GM19238 (cell line): Measurements from ENCODE around the gene TBC1D14.

Experiments
- DNase-seq: peaks from one replicate; pipeline ENCODE4 v3.0.0; 2011; ENCODE audit warnings: low spot score; ENCODE audit not compliant: insufficient read length

TBC1D14 gene, protein sequence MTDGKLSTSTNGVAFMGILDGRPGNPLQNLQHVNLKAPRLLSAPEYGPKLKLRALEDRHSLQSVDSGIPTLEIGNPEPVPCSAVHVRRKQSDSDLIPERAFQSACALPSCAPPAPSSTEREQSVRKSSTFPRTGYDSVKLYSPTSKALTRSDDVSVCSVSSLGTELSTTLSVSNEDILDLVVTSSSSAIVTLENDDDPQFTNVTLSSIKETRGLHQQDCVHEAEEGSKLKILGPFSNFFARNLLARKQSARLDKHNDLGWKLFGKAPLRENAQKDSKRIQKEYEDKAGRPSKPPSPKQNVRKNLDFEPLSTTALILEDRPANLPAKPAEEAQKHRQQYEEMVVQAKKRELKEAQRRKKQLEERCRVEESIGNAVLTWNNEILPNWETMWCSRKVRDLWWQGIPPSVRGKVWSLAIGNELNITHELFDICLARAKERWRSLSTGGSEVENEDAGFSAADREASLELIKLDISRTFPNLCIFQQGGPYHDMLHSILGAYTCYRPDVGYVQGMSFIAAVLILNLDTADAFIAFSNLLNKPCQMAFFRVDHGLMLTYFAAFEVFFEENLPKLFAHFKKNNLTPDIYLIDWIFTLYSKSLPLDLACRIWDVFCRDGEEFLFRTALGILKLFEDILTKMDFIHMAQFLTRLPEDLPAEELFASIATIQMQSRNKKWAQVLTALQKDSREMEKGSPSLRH

DNA sequence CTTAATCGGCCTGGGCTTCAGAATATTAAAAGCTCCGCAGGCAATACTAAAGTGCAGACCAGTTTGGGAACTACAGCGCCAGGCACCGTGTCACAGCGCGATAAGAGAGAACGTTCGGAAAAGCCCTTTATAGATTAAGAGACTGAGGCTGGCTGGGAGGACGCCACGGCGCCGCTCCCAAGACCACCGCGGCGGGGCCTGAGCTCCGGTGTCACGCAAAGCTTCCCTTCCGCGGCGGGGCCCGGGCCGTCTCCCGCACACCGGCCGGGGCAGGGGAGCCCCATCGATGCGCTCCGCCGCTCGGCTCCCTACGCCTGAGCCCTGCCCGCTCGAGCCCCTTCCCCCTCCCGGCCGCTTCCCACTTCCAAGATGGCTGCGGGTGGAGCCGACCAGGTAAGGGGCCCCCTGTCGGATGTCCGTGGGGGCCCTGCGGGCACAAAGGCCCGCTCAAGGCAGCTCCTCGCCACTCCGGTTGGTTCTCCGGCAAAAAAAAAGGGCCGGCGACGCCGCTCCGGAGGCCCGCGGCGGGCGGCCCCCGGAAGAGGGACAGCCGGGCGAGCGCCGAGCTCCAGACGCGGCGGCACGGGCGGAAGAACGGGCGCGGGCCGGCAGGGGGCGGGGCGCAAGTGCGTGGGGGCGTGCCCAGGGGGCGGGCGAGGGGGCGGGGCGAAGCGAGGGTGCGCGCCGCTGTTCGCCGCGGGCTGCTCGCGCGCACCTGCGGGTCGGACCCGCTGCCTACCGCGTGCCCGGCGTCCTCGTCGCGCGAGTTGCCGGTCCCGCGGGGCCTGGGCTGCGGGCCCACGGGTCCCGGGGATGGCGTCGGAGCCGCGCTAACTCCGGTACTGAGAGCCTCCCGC is at the start of gene TBC1D14:
TSS of gene TBC1D14 (plus strand) at position 714 of the 857 bp plus-strand sequence. CDS start 13,564 bp downstream, outside the sequence.
- DNase-seq, result peak; percentile 93

DNA sequence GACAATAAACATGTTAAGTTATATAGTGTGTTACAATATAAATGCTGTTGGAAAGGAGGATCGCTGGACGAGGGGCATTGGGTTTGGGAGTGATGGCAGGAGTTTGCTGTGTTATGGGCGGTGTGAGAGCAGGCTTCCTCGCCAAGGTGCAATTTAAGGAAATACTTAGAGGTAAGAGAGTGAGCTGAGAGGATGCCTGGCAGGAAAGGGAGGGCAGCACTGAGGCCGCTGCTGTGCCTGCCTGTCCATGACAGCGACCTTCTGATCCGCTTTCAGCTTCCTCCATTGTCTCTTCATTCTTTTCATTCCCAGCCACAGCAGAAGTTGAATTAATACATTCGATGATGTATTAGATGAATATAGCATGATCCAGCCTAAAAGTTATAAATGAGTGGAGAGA is 41.2 kb upstream of the TBC1D14 start:
- DNase-seq, result no peak

DNA sequence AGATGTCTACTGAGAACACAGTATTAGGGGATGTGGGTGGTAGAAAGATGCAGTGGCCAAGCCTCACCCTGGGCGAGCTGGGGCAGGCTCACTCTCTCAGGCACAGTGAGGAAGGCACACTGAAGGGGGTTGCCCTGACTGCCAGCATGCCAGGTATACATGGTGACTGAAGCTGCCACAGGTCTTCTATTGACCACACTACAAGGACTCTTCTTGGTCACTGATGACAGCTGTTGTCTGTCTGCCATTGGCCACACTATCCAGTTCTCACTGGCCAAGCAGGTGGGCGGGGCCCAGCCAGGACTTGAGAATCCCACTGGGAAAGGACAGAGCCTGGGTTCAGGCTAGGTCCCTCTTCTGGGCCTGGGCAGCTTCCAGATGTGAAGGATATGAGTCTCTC is 39.7 kb upstream of the TBC1D14 start:
- no peak for DNase-seq

DNA sequence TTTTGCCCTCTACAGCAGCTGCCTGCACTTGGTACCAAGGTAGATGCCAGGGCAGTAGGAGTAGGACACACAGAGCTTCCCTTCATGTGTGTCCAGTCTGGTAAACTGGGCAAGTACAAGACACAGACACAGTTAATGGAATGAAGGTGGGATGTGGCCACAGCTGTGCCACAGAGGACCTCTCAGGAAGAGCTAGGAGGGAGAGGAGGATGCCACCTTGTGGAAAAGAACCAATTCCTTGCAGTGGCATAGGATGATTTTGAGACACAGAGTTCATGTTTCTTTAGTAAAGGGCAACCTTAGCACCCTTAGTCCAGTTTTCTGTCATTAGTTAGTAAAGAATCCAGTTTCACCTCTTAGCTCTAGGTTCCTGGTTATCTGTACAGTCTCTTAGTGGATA is 36.3 kb upstream of the TBC1D14 start:
- DNase-seq, result no peak

DNA sequence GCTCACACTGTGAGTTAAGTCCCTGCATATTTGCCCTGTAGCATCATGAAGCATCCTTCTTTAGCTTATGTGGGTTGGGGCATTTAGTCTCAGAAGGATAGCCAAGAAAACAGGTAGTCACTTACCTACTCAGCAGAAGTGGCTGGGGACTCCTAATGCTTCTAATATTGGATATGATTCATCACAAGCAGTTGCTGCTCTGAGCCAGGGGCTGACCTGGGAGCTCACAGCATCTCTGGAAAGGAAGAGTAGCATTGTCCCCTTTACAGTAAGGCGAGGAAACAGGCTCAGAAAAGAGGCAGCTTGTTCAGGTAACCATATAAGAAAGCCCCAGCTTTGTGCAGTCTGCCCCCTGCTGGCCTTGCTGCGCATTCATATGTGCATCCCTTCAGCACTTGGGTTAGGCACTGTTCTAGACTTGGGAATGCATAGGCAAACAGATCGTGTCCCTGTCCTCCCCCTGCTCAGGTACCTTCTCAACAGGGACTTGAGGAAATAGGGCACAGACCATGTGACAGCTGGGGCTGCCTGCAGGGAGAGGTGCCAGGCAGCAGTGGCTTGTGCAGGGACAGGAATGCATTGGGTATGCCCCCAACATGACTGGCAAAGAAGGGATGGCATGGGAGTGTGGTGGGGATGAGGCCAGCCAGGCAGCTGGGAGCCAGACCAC is 35.7 kb upstream of the TBC1D14 start:
- DNase-seq, result peak; percentile 47

DNA sequence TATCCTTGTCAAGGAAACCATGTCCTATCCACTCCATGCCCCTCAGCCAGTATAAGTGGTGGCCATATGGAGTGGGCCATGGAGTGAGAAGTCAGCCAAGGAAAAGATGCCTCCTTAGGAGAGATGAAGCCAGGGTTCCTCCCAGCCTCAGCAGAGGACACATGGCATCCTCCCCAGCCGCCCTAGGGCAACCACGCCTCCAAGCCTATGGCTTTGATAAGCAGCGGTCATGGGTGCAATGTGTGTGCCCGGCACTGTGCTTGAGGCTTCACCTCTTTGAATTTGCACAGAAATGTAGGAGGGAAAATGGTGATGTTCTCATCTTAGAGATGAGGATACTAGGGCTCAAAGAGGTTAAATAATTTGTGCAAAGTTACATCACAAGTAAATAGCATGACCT is 34.6 kb upstream of the TBC1D14 start:
- no peak for DNase-seq

DNA sequence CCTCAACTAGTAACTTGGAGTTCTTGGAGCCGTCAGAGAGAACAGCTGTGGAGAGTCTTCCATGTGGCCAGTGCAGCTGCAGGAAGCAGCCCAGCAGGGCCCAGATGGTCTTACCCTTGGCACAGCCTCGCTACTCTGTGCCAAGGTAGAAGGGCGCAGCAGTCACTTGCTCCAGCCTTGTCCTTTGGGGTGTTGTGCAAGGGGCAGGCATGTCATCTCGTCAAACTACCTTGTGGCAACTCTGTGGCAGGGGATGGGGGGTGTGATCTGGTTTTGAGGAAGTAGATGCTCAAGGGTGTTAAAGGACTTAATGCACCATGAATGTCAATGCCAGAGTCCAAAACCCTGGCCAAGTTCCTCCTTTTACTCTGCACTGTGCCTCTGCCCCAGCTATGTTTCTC is 34.2 kb upstream of the TBC1D14 start:
- DNase-seq, result no peak

DNA sequence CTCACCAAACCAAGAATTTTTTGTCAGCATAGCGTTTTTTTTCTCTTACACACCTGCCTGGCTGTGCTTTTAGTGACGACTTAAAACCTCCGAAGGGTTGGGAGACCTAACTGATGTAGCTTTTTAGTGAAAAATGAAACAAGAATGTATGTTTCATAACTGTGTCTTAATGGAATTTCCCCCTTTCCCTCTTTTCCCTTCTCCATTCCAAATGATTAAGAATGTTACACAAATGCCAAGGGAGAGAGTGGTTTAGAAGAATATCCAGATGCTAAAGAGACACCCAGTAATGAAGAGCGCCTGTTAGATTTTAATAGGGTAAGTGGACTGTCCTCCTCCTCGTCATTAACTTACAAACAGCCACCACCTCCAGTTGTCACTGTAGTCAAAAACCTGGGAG is 33.2 kb upstream of the TBC1D14 start:
- no peak for DNase-seq

DNA sequence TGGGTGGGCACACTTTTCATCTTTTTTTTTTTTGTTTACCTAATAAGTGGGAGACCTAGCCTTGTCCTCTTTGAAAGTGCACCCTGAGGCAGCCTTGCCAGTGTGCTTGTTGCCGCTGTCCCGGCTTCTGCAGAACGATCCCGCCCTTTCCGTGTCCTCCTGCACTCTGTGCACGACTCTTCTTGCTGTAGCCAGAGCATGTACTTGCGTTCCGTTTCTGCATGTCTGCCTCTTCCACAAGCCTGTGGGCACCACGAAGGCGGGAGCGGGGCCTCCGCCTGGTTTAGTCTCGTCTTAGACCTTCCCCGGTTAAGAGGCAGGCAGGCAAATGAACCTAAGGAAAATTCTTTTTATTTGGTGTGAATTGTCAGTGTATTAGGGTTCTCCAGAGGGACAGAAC is 32.6 kb upstream of the TBC1D14 start:
- no peak for DNase-seq

DNA sequence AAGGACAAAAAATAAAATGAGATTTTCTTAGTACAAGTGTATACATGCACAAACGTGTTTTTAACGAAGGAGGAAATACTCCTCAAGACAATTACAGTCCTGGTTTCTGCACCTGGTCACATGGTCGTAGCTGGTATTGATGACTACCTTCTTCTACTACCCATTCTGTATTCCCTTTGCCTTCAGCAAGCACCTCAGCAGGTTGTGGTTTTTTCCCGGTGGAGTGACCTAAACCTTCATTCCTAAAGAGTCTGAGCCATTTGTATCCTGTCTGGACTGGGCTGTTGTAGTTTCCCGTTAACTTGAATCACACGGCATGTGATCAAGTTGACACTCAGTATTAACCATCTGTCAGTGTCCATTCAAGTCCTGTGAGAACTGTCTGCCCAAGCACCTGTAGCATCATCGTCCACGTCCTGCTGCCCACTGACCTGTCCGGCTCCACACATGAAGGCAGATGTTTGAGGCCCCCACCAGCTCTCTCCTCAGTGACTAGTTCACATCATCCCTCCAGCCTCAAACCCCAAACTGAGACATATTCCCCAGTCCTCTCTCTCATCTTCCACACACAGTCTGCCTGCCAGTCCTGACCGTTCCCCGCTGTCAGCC is 31.1 kb upstream of the TBC1D14 start:
- no peak for DNase-seq

DNA sequence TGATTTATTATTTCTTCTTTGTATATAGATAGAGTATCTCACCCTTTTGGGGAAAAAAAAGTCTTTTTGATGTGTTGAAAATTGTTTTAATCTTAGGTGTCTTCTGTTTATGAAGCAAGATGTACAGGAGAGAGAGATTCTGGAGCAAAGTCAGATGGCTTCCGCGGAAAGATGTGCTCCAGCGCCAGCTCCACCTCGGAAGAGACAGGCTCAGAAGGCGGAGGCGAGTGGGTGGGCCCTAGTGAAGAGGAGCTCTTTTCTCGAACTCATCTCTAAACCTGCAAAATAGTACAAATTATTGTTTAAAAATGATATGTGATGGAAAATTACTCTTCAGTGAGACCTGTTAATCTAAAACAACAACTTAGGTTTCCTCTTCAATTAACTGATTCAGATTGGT is 28.9 kb upstream of the TBC1D14 start:
- DNase-seq, result no peak

DNA sequence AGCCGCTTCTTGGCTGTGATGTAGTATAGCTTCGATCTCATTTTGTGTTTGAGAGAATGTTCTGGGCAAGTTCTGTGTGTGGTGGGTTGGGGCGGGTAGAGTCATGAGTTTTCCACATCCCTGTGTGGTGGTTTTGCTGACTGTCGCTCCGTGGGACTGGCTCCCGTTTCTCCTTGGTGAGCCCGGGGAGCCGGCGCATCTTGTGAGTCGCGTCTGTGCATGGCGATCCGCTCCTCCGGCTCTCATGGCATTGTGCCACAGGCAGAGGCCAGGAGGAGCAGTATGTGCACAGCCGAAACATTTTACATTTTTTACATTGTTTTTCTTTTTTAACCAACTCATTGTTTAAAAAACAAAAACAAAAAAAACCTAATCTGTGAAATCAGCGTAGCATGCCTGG is 27.7 kb upstream of the TBC1D14 start:
- DNase-seq, result no peak

DNA sequence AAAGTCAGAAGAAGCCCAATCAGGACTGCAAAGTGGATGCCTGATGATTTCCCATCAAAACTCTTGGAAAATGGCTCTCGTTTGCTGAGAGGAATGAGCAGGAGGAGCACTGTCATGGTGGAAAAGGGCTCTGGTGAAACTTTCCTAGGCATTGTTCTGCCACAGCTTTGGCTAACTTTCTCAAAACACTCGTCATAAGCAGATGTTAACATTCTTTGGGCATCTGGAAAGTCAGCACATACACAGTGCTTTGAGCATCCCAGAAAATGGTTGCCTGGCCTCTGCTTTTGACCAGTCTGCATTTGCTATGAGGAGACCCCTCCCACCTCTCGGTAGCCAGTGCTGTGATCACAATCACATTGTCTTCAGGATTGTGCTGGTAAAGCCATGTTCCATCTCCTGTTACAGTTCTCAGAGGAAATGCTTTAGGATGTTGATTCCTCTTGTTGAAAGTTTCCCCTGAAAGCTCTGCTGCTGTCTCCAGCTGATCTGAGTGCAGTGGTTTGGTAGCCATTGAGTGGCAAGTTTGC is 25.2 kb upstream of the TBC1D14 start:
- DNase-seq, result no peak

DNA sequence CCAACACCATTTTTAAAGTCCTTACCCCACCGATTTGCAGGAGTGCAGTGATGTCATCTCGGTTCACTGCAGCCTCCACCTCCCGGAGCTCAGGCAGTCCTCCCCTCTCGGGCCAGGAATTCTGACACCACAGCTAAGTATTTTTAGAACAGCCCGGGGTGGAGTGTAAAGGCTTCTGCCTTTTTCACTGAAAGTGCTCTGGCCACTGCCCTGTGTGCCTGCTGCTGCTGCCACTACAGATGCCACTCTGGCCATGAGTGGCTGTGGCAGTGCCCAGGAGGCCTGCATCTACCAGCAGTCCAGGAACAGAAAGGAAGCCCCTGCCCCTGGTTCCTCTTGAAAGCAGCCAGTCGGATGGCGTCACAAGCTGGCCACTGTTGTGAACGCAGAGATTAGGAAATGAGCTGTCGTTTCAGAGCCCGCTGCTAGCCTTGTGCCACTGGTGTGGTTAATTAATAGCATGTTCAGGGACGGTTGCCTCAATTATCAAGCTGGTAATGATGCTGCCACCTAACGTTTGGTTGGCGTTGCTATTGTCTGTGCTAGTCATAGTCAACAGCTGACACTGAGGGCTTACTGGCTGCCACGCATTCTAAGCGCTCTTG is 23.6 kb upstream of the TBC1D14 start:
- DNase-seq, result no peak

DNA sequence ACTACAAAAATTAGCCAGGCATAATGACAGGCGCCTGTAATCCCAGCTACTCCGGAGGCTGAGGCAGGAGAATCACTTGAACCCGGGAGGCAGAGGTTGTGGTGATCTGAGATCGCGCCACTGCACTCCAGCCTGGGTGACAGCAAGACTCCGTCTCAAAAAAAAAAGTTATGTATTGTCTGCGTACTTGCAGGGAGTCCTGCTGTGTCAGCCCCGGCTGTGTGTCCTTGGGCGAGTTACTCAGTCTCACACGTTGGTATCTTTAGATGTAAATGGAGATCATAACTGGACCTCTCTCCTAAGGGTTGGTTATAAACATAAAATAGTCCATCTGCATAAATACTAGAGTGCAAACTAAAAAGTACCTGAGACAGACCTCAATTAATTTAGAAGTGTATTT is 22.7 kb upstream of the TBC1D14 start:
- no peak for DNase-seq

DNA sequence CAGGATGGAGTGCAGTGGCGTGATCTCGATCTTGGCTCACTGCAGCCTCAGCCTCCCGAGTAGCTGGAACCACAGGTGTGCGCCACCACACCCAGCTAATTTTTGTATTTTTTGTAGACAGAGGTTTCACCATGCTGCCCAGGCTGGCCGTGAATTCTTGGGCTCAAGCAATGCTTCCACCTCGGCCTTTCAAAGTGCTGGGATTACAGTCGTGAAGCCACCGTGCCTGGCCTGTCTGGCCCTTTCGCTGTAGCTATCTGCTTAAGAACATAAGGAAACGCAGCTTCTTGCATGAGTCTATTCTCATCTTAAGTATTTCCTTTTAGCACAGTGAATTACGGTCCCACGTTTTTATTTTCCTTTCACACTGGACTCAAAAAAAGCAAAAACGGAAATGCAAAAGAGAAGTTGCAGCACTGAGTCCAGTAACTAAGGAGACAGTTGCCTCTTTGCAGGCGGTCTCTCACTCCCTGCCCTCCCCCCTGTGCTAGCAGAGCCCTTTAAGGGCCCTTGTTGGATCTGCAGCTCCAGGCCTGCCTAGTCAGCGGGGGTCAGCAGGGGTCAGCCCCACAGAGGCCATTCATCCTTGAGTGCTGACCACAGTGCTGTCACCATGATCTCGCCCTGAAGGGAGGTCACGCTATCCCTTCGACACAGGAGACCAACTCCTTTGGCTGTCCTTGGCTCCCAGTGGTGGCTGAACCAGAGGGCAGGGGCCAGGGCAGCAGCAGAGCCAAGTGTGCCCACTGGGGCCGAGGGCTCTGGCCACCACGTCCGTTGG is 21.8 kb upstream of the TBC1D14 start:
- no peak for DNase-seq

DNA sequence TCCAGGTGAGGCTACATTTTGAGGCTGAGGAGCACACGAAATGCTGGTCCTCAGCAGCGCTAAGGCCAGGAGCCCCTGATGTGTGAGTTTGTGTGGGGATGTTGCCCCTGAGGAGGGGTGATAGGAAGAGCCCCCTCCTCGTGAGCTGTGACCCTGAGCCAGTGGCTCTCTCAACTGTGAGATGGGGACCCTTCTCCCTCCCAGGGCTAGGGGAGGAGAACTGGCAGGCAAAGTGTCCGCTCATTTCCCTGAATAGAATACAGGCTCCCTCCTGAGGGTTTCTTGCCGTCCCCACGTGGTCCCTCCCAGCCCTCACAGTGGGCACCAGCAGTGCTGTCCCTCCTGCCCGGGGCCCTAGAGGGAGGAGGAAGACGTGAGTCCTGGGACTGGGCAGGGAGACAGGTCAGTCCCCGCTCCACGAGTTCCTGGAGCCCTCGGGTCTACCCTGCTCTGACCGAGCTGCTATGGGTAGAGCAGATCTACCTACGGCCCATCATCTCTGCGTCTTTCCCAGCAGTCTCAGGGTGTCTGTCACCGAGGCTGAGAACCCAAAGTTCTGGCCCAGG is 21.0 kb upstream of the TBC1D14 start:
- no peak for DNase-seq

DNA sequence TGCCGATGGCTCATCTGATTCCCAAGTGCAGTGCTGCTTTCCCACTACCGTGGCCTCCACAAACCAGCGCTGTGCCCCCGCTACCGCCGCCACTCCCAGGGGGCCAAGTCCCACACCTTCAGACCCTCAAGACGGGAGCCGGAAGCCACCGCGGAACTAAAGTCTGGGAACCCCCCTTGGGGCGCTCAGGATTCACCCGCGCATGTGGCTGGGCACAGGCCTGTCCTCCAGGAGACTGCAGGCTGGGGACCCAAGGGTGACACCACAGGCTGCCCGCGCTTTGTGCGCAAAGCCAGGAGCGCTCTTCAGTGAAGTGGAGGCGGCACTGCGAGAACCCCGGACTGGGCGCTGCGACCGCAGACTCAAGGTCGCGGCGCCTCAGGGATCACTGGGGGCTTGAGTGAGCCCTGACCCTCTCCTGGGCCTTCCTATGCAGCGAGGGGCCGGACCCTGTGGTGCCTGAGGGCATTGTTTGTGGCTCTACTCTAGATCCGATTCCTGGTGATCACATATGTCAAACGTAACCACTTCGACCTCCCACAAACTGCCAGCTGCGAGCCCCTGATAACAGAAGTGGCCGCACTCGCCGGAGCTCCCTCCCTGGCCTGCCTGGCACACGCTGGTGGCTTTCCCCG is 20.4 kb upstream of the TBC1D14 start:
- DNase-seq, result no peak
